Mesenteric fat pad (tissue), 1 donor: ENCODE data around the gene NXNL2. TPM values are rescaled to one million over a fixed set of nuclear protein-coding genes. Genes with fewer than 3 reads are reported as not detected.

ENCODE experiments used
- DNase-seq: peaks from one replicate; pipeline ENCODE4 v3.0.0-alpha.2; 2020; ENCODE audit warnings: low spot score
- total RNA-seq: library from RNA; stranded (reverse); fragmentation: NEBNext Ultra II Directional; extraction: Animal tissue kit (Norgen Biotek cat#: 25700); gene quantifications from one replicate; pipeline ENCODE4 v1.2.1, GENCODE V29; 2021
- donor health status: DM: yes; HTN: yes; CAD: no.

Gene NXNL2
- total RNA-seq, 1 donor from 2014 or later: not detected

- DNase-seq: peak; percentile 93
These were observed 43.4 kb downstream of the NXNL2 start for GRCh38 chr9:88578121-88579049.

DNA sequence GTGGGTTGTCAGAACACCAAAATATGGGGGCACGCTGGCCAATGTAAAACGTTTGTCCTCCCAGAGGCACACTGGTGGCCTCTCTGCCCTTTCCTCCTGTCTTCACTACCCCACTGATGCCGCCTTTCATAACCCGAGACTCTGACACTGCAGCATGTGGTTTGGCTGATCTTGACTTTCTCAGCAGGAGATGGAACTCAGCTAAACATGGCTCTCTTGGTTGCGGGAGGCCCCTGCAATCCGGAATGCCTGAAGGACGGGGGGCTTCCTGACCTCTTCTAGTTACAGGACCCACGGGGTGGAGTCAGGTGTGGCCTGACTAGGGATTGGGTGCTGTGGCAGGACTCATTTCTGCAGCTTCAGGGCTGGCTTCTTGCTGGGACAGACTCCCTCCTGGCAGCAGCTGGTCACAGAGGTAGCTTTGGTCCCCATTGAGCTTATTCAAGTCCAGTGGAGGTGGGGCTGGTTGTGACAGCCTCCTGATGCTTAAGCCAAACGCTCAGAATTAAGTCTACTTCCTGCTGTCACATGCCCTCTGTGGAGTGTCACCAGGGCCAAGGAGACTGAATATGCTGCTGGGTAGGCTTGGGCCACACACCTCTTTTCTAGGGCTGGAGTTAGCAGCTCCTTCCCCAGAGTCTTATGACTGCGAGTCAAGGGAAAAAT is 44.2 kb downstream of the NXNL2 start:
- no peak for DNase-seq

DNA sequence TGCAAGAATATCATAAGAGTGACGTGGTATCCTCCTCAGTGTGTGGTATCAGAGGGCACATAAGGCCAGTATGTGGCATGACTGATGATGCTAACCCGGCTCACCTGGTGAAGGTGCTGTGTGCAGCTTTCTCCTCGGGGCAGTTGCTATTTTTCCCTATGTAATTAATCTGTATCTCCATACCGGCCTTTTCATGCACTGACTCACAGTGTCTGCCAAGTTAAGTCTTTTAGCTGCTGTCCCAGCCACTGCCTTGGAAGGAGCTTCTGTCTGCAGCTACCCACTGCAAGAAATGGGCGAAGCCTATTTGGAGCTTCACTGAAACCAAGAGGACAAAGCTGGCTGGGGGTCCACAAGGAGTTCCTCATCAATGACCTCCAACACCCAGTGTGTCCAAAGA is 46.0 kb downstream of the NXNL2 start:
- DNase-seq: no peak

GRCh38 chr9:88583901-88584596 is 49.1 kb downstream of the NXNL2 start:
- no peak for DNase-seq

- no peak for DNase-seq
These were observed 50.4 kb downstream of the NXNL2 start for GRCh38 chr9:88585426-88585825.

- DNase-seq: no peak
These were observed 51.5 kb downstream of the NXNL2 start for GRCh38 chr9:88586452-88586851.

DNA sequence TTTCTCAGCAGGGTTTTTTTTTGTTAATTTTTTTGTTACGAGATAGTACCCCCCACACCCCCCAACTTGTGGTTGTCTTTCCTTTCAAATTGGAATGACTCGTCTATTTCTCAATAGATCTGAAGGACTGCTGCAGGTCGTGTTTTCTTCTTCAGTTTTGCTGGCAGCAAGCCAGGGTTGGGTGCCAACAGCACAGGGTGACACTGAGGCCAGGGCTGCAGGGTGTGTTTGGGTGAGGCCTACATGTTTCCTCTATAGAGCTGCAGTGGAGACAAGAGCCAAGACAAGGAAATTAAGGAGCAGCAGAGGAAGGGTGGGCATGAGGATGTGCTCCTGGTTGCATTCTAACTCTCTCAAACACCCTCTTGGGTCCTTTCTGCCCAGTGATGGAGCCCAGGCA is 52.2 kb downstream of the NXNL2 start:
- DNase-seq: no peak

- no peak for DNase-seq
These were observed 53.1 kb downstream of the NXNL2 start for GRCh38 chr9:88587885-88588649.

DNA sequence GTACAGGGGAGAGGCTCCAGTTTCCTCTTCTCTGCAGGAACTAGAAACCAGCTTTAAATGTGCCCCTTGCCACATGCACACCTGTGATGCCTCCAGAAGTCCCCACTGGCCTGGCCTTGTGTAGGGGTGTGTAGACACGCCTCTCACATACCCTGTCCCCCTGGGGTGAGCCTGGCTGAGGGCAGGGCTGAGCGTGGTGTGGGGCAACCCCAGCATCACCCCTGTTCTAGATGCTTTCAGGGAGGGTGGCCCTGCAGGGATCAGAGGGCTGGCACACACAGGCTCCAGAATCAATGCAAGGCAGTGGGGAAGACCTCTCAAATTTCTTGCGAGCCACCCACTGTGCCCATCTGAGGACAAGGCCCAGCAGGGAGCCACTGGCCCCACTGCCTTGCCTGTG is 54.7 kb downstream of the NXNL2 start:
- DNase-seq: no peak

DNA sequence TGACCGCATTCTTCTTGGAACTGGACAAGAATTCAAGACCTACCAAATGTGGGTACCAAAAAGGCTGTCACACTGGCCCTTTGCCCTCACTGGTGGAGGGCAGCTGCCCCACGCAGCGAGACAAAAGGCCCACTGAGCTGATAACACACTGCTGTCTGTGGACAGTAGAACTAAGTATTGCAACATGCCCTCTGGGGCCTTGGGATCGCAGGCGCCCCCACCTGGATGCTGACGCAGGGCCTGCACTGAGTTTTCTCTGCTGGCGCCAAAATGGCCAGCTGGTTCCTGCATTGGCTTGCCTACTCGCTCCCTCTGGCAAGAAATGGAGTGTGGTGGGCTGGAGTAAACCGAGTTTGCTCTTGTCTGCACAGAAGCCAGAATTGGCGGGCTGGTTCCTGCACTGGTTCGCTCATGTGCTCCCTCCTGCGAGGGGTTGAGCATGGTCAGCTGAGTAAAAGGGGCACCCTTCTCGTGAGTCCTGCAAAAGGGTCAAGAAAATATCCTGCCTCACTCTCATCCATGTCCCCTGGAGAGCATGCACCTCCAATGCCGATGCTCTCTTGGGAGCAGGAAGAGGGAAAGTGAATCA is 55.7 kb downstream of the NXNL2 start:
- DNase-seq: no peak

DNA sequence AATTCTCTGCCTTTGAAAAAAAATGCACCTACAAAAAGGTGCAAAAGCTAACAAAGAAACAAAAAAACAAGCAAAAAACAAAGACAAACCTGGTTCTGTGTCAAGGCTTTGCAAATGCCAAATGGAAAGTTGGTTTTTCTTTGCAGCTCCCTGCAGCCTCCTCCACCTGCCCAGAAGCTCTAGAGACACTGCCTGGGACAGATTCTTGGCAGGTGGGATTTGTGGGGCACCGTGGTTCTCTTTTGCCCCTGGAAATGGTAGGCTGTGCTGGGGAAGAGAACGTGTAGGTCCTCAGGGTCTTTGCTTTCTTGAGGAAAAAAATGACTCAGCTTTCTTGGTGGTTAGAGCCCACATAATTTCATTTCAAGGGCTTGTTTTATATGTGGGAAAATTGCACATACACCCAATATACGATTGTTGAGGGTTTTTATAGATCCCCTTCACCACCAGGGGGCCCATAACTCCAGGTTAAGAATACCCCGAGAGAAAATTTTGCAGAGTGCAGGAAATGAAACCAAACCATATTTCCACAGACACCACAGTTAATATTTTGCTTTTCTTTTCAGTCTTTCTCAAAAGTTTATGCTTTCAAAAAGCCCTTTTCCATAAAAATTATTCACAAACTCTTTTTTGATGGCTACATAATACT is 58.7 kb downstream of the NXNL2 start:
- no peak for DNase-seq

Other genes with a start within 250 kb of the NXNL2 start
- 64.2 TPM for gene SPIN1, start 146.7 kb upstream of the NXNL2 start, total RNA-seq